T-helper 1 cell (primary cell): ENCODE data around the gene LAMA2.

ENCODE experiments used
- DNase-seq, 5 donors: peaks; one replicate each; pipeline ENCODE4 v3.0.0-alpha.2; 2012 to 2020

The LAMA2 gene

DNA sequence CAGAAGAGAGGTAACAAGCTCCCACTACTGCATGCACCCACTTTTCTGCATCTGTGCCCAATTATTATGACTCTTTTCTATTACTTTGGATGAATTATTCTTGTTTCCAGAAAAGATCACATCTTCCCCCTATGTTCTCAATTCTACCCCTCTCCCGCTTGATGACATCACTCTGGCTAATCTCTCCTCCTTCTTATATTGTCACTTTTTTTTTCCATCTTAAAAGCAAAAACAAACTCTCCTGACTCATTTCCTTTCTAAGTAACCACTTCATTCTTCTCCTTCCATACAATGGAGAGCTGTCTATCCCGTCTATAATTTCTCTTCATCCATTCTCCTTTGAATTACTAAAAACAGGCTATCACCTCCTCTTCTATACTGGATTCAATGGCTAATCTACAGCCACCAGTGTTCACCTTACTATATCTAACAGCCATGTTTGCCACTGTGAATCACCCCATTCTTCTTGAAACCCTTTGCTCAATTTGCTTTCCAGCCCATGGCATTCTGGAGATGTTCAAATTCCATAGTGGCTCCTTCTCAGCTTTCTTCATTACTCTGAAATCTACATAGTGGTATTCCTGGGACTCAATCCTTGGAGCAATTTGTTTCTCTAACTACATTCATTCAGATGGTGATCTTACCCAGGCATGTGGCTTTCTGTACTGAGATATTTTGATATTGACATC is 448.7 kb downstream of the LAMA2 start:
- no peak for DNase-seq

- no peak for DNase-seq
These were observed 452.9 kb downstream of the LAMA2 start for GRCh38 chr6:129335792-129336191.

DNA sequence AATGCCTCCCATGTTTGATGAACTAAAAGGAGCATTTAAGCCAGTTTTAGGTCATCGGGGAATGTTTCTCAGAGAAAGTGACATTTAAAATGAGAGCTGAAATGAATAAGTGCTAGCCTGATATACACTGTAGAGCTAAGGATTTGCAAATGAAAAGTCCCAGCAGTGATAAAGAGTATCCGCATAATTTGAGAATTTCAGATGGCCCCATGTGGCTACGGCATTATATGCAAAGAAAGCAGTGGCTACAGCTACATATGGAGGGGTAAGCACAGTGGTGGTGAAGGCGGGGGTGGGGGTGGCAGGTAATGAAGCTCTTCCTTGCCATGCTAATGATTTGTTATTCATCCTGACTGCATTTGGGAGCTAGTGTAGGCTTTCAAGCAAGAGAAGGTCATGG is 455.7 kb downstream of the LAMA2 start:
- DNase-seq = no peak

DNA sequence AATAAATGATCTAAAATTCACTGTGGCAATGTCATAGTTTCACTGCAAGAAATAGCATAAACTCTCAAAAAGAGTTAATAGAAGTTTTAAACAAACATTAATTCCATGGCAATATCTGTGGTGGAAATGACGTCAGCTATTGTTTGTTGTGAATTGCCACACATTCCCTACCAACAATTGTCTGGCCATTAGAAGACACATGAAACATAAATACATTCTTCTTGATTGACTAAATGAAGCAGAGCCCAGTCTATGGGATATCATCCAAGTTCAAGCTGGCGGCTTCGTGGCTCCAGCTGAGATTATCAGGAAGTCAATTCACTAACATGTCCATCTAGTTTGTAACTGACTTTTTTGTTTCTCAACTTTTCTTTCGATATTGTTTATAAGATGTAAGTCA is 458.0 kb downstream of the LAMA2 start:
- DNase-seq = no peak

DNA sequence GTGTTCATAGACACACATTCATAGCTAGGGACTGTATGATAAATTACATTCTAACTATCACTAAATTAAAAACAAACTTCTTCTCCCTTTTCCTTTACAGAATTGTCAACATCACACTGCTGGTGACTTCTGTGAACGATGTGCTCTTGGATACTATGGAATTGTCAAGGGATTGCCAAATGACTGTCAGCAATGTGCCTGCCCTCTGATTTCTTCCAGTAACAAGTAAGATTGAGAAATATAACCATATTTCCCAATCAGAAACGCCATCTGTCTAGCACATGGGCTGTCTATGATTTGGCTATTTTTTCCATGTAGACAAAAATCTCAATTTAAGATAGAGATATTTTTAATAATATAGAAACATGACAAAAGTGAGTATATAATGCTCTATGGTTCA is 459.3 kb downstream of the LAMA2 start:
- DNase-seq = no peak

- no peak for DNase-seq
These were observed 459.9 kb downstream of the LAMA2 start for GRCh38 chr6:129342796-129343195.

DNA sequence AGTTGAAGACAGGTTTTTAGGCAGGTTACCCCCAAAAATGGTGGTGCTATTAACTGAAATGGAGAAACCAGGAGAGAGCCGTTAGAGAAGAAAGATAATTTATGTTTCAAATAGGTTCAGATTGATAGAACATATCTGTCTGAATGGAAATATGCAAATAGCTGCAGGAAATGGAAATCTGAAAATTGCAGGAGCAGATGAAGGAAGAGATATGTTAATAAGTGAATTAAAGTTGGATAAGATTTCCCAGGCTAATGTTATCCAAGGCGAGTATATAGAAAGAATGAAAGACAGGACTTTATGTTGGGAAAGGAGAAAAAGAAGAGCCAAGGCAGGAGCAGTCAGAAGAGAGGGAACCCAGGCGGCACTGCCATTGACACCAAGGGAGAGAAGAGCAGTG is 461.4 kb downstream of the LAMA2 start:
- no peak for DNase-seq

- no peak for DNase-seq
These were observed 463.0 kb downstream of the LAMA2 start for GRCh38 chr6:129345890-129346289.

GRCh38 chr6:129346964-129347363 is 464.0 kb downstream of the LAMA2 start:
- DNase-seq = no peak

GRCh38 chr6:129350278-129350677 is 467.3 kb downstream of the LAMA2 start:
- no peak for DNase-seq

- DNase-seq = no peak
These were observed 468.9 kb downstream of the LAMA2 start for GRCh38 chr6:129351807-129352206.

DNA sequence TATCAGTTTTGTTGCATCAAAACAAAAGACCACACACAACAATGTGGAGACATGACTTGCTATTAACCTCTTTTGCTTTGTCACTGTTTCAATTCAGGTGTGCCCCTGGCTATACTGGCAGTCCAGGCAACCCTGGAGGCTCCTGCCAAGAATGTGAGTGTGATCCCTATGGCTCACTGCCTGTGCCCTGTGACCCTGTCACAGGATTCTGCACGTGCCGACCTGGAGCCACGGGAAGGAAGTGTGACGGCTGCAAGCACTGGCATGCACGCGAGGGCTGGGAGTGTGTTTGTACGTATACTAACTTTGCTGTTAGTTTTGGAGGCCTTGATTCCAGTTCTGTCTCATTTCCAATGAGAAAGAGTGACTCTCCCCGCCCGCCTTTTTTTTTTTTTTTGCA is 470.1 kb downstream of the LAMA2 start:
- DNase-seq = no peak

DNA sequence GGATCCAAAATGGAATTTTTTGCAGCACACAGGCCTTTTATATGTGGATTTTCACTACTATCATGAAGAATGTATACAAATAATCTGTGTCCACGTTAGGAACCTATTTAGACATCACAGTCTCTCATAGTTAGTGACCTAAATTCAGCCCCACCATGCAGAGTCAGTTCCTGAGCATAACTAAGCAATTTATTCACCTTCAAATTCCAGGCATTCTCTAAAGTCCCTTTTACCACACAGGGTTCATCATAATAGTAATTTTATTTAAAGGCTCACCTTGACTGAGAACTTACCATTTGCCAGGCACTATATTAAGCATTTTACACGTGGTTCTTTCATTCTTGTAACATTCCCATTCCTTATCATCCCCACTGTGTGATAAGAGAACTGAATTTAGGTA is 473.2 kb downstream of the LAMA2 start:
- no peak for DNase-seq

DNA sequence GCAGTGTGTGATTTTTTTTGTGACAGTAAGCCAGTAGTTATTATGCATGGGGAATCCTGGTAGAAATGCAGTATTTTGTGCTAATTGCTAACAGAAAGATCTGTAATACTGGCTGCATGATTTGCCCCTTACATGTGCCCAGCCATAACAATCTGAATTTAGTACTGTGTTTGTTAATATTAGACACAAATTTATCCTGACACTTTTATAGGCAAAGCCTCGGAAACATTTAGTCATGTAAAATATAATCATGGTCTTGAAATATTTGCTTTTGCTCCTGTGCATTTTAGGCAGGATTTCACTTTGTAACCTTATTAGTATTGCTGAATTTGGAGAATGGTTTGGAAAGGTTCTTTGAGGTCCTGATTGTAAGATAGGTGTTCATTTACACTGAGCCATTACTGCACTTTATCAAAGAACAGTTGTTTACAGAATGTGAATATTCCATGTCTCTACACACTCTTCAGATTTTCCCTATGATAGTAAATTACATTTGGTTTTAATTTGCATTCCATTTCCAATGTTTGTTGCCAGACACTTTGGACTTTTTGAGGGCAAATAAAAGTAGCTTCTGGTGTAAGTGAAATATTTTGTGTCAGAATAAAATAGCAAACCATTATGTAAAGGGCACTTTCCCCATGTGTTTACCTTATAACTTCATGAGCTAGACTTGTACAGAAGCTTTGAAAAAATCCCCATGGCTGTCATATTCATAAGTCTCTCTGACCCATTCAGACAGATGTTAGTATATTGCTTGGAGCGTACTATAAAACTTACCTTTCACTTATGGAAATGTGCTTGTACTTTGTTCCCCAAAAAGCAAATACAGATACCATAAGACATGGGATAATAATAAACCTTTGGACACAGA is 477.1 kb downstream of the LAMA2 start:
- DNase-seq = no peak

DNA sequence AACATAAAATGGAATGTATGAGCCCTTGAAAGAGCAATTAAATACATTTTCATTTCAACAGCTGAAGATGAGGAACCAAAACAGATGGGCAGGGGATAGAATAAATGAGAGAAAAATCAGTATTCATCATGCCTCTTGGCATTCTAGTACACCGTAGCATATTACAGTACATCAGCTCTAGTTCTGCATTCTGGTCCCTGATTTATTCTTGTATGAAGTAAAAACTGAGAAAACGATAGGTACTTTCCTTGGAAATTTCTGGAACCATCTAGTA is 477.7 kb downstream of the LAMA2 start:
- DNase-seq = no peak

- DNase-seq = no peak
These were observed 481.1 kb downstream of the LAMA2 start for GRCh38 chr6:129364037-129364436.

GRCh38 chr6:129364767-129365166 is 481.8 kb downstream of the LAMA2 start:
- no peak for DNase-seq

DNA sequence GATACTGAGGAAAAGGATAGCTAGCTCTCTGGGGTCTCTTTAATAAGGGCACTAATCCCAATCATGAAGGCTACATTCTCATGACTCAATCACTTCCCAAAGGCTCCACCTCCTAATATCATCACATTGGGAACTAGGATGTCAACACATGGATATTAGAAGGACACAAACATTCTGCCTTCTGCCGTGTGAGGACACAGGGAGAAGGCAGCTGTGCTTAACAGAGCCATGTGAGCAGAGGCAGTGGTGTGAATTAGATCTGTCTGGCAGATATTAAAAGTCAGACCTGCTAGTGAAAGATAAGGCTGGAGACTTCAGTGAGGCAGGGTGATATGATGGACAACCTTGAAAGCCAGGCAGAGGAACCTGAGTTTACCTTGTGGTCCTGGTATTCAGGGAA is 485.1 kb downstream of the LAMA2 start:
- DNase-seq = no peak

GRCh38 chr6:129368970-129369369 is 486.0 kb downstream of the LAMA2 start:
- DNase-seq = peak in 1 of 5 donors; percentile 3

- DNase-seq = no peak
These were observed 486.8 kb downstream of the LAMA2 start for GRCh38 chr6:129369737-129370136.

DNA sequence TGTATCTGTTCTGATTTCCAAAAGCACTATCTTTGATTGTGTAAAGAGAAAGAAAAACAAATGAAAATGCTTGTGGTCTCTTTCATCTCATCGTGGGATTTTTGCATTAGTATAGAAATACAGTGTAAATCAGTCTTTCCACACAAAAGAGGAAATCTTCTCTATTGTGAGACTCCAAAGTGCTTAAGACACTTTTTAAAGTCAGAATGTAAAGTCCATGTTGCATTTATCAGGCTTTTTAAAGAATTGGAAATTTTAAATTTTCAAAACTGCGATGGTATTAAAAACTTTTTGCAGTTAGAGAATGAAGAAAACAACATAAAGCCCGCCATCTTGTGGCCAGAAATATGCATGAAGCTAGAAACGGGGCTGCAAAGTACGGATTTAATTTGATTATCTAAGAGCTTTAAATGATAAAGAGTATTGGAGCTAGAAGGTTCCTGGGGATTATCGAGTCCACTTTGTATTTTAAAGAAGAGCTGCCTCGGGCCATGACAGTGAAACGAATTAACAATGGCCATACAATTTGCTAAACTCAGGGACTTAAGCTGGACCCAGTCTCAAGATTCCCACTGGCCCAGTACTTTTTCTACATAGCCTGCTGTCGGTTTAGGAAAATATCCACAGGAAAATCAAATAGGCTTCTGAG is 487.5 kb downstream of the LAMA2 start:
- peak in 4 of 5 donors; percentile 4 to 26 (median 21) for DNase-seq

DNA sequence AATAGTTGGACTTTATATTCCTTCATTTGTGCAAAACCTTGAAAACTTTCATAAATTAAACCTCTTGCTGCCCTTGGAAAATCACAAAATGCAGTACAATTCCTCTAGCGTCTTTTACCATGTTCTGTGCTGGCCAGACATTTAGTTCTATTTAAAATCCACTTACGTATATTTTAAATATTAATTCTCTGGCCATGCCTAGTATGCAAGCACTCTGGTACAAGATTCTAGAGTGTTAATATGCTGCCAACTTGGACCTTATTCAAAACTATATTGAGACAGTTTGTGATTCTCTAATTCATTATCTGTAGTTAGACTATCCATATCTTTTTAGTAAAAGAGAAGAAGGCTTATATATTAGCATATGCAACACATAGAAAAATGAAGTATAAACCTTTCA is 498.9 kb downstream of the LAMA2 start:
- no peak for DNase-seq

GRCh38 chr6:129382916-129383315 is 500.0 kb downstream of the LAMA2 start:
- DNase-seq = no peak

DNA sequence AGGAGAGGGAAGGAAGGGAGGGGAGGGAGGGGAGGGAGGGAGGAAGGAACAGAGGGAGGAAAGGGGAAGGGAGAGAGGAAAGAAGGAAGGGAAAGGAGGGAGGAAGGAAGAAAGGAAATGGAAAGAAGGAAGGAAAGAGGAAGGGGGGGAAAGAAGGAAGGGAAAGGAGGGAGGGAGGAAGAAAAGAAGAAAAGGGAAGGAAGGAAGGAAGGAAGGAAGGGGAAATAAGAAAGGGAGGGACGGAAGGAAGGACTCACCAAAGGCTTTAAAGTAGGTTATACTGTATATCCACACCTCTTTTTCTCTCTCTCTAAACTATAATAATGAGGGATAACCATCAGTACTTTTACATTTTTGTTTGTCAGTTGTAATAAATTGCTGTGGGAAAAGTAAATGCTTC is 502.2 kb downstream of the LAMA2 start:
- DNase-seq = no peak
